ENCODE measurements around the gene FER1L5. TPM values are rescaled to one million over a fixed set of nuclear protein-coding genes. Genes with fewer than 3 reads are reported as not detected.

FER1L5 gene
- total RNA-seq, 1 experiment from 2014 or later: 0.09 TPM

GRCh38 chr2:96690306-96691021 lies 47.9 kb downstream of the FER1L5 start:
- Histone ChIP-seq H3K27ac (no peak overlapping the region), H3K9me3 (ENCODE audit: insufficient read depth, low read depth) (no peaks in the 10 kb centered on the region), H3K79me2 (ENCODE audit: low read depth) (no peaks in the 10 kb centered on the region), H3K4me1 (replicated peaks; ENCODE audit: insufficient read depth) (no peaks in the 10 kb centered on the region), H2AFZ (no peak overlapping the region), H3K4me3 (no peak overlapping the region), H3K36me3 (ENCODE audit: low read depth) (no peaks in the 10 kb centered on the region), H4K20me1 (ENCODE audit: insufficient read depth) (no peaks in the 10 kb centered on the region), H3K27me3 (ENCODE audit: insufficient read depth, low read depth) (no peaks in the 10 kb centered on the region), H3K9me2 (ENCODE audit: insufficient read depth) (no peaks in the 10 kb centered on the region), H3F3A (ENCODE audit: insufficient read depth, low read depth) (no peaks in the 10 kb centered on the region), H3K4me2 (no peak overlapping the region)
- no peak for TF ChIP-seq CTCF (conservative IDR thresholded peaks at IDR 0.05)
- no peak for TF ChIP-seq EZH2 (IDR thresholded peaks at IDR 0.05; ENCODE audit: low read depth)
- no TSS peak for BruUV-seq (replicated peaks)
- ChIA-PET POLR2A (ENCODE audit: unreplicated experiment) (no interaction called here), CTCF (no interaction called here)
- DNase-seq: no peak
- intact Hi-C loops (cut with micrococcal nuclease; ENCODE audit: unreplicated experiment): no loop called here

GRCh38 chr2:96691022-96691612 lies 48.6 kb downstream of the FER1L5 start:
- H3K4me3 ChIP-seq: no peak overlapping the region
- no peak overlapping the region for H3K27ac ChIP-seq
- no peak overlapping the region for H3K4me2 ChIP-seq
- CTCF ChIA-PET: no interaction called here
- no peaks in the 10 kb centered on the region for H3K9me2 ChIP-seq (ENCODE audit: insufficient read depth)
- TF ChIP-seq EZH2 (IDR thresholded peaks at IDR 0.05; ENCODE audit: low read depth): no peak
- no peak for TF ChIP-seq CTCF (conservative IDR thresholded peaks at IDR 0.05)
- no peaks in the 10 kb centered on the region for H3F3A ChIP-seq (ENCODE audit: insufficient read depth, low read depth)
- intact Hi-C loops (cut with micrococcal nuclease; ENCODE audit: unreplicated experiment): no loop called here
- DNase-seq: no peak
- BruUV-seq (replicated peaks): no TSS peak
- H4K20me1 ChIP-seq (ENCODE audit: insufficient read depth): no peaks in the 10 kb centered on the region
- H2AFZ ChIP-seq: no peak overlapping the region
- no peaks in the 10 kb centered on the region for H3K9me3 ChIP-seq (ENCODE audit: insufficient read depth, low read depth)
- H3K79me2 ChIP-seq (ENCODE audit: low read depth): no peaks in the 10 kb centered on the region
- no peaks in the 10 kb centered on the region for H3K27me3 ChIP-seq (ENCODE audit: insufficient read depth, low read depth)
- no peaks in the 10 kb centered on the region for H3K36me3 ChIP-seq (ENCODE audit: low read depth)
- H3K4me1 ChIP-seq (replicated peaks; ENCODE audit: insufficient read depth): no peaks in the 10 kb centered on the region
- POLR2A ChIA-PET (ENCODE audit: unreplicated experiment): no interaction called here

- CTCF ChIA-PET: no interaction called here
- no peaks in the 10 kb centered on the region for H3F3A ChIP-seq (ENCODE audit: insufficient read depth, low read depth)
Observed at GRCh38 chr2:96692094-96692971, 49.8 kb downstream of the FER1L5 start.

More at GRCh38 chr2:96692094-96692971, 49.8 kb downstream of the FER1L5 start:
- H3K9me3 ChIP-seq (ENCODE audit: insufficient read depth, low read depth): no peaks in the 10 kb centered on the region
- H3K4me3 ChIP-seq: no peak overlapping the region
- H3K36me3 ChIP-seq (ENCODE audit: low read depth): no peaks in the 10 kb centered on the region
- no peak overlapping the region for H3K4me2 ChIP-seq
- H3K27ac ChIP-seq: no peak overlapping the region
- no peaks in the 10 kb centered on the region for H4K20me1 ChIP-seq (ENCODE audit: insufficient read depth)
- H3K9me2 ChIP-seq (ENCODE audit: insufficient read depth): no peaks in the 10 kb centered on the region
- no peaks in the 10 kb centered on the region for H3K79me2 ChIP-seq (ENCODE audit: low read depth)
- TF ChIP-seq CTCF (conservative IDR thresholded peaks at IDR 0.05) (no peak), EZH2 (IDR thresholded peaks at IDR 0.05; ENCODE audit: low read depth) (no peak)
- POLR2A ChIA-PET (ENCODE audit: unreplicated experiment): no interaction called here
- intact Hi-C loops (cut with micrococcal nuclease; ENCODE audit: unreplicated experiment): no loop called here
- H3K4me1 ChIP-seq (replicated peaks; ENCODE audit: insufficient read depth): no peaks in the 10 kb centered on the region
- H3K27me3 ChIP-seq (ENCODE audit: insufficient read depth, low read depth): no peaks in the 10 kb centered on the region
- no TSS peak for BruUV-seq (replicated peaks)
- DNase-seq: no peak
- no peak overlapping the region for H2AFZ ChIP-seq

Data from PC-9 (cell line).